ENCODE measurements around the gene OR9A2.

The OR9A2 gene

GRCh38 chr7:143013893-143014292 lies 13.0 kb downstream of the OR9A2 start:
- DNase-seq (ENCODE audit: low read depth, low spot score), result peak; percentile 79
- no peak overlapping the region for H3K4me3 ChIP-seq (ENCODE audit: low read depth, low read length)
- no peak for TF ChIP-seq CTCF (IDR thresholded peaks at IDR 0.05; ENCODE audit: low read depth, low read length)
- in situ Hi-C loops (cut with HindIII; ENCODE audit: low sequenced_read_pairs), result no loop called here

- DNase-seq (ENCODE audit: low read depth, low spot score), result no peak
- no peak for TF ChIP-seq CTCF (IDR thresholded peaks at IDR 0.05; ENCODE audit: low read depth, low read length)
- no peak overlapping the region for H3K4me3 ChIP-seq (ENCODE audit: low read depth, low read length)
- in situ Hi-C loops (cut with HindIII; ENCODE audit: low sequenced_read_pairs), result no loop called here
Measured at GRCh38 chr7:143013473-143013872, 13.5 kb downstream of the OR9A2 start.

GRCh38 chr7:143012409-143012808 lies 14.5 kb downstream of the OR9A2 start:
- in situ Hi-C loops (cut with HindIII; ENCODE audit: low sequenced_read_pairs), result no loop called here
- TF ChIP-seq CTCF (IDR thresholded peaks at IDR 0.05; ENCODE audit: low read depth, low read length), result no peak
- no peak for DNase-seq (ENCODE audit: low read depth, low spot score)
- H3K4me3 ChIP-seq (ENCODE audit: low read depth, low read length), result no peak overlapping the region

GRCh38 chr7:143012001-143012400 lies 14.9 kb downstream of the OR9A2 start:
- in situ Hi-C loops (cut with HindIII; ENCODE audit: low sequenced_read_pairs), result no loop called here
- no peak for TF ChIP-seq CTCF (IDR thresholded peaks at IDR 0.05; ENCODE audit: low read depth, low read length)
- DNase-seq (ENCODE audit: low read depth, low spot score), result no peak
- no peak overlapping the region for H3K4me3 ChIP-seq (ENCODE audit: low read depth, low read length)

- in situ Hi-C loops (cut with HindIII; ENCODE audit: low sequenced_read_pairs), result no loop called here
- peak; percentile 60 for DNase-seq (ENCODE audit: low read depth, low spot score)
- H3K4me3 ChIP-seq (ENCODE audit: low read depth, low read length), result no peak overlapping the region
- TF ChIP-seq CTCF (IDR thresholded peaks at IDR 0.05; ENCODE audit: low read depth, low read length), result peak; percentile 96
Measured at GRCh38 chr7:143008007-143008901, 18.7 kb downstream of the OR9A2 start.

GRCh38 chr7:143005632-143006260 lies 21.2 kb downstream of the OR9A2 start:
- no peak overlapping the region for H3K4me3 ChIP-seq (ENCODE audit: low read depth, low read length)
- DNase-seq (ENCODE audit: low read depth, low spot score), result no peak
- in situ Hi-C loops (cut with HindIII; ENCODE audit: low sequenced_read_pairs), result no loop called here
- TF ChIP-seq CTCF (IDR thresholded peaks at IDR 0.05; ENCODE audit: low read depth, low read length), result no peak
